Lower leg skin (tissue), 3 donors: ENCODE results near the gene PNMA5.

ENCODE experiments used
- CTCF ChIP-seq, 3 donors: fragments of 450-650 bp; IDR thresholded peaks; one replicate each; pipeline ENCODE4 v1.5.1; 2016; ENCODE audit warnings: antibody characterized with exemption in 3 of 3, mild to moderate bottlenecking in 3 of 3, moderate library complexity in 2 of 3
- POLR2A ChIP-seq, 2 donors: fragments of 450-650 bp; IDR thresholded peaks; one replicate each; pipeline ENCODE4 v1.6.1; 2016 to 2017; ENCODE audit warnings: antibody characterized with exemption in 2 of 2, mild to moderate bottlenecking in 1 of 2, moderate library complexity in 1 of 2

DNA sequence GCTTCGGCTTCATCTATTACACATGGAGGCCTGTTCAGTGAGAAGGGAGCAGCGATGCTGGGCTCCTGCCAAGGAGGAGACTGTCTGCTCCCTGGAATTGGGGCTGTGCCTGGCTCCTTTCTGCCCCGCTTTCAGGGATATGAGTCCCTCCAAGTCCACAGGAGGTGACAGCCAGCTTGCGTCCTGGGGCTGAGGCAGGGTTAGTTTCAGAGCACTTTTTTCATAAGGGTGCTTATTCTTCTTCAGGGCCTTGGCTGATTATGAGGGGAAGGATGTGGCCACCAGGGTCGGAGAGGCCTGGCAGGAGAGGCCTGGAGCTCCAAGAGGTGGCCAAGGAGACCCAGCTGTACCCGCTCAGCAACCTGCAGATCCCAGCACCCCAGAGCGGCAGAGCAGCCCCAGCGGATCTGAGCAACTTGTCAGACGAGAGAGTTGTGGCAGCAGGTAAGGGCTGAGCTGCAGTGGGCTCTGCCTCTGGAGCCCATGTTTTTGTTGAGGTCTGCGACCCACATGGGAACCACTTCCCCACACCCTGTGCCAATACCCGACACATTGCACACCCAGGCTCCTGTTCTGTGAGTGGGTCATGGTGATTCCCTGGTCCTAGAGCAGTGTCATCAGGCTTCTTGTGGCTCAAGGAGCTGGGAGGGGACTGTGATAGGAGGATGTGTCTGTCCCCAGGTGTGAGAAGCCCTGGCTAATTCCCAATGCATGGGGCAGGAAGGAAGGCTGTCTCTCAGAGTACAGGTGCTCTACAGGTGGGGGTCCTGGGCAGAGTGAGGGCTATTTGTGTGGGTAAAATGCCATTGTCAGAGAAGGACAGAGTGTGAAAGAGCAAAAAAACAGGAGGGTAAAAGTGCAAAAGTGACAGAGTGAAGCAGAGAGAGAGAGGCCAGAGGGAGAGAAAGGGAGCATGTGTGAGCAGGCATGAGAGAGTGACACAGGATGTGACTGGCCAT lies 48.6 kb downstream of the PNMA5 start:
- TF ChIP-seq POLR2A (IDR thresholded peaks at IDR 0.05) (no peak), CTCF (IDR thresholded peaks at IDR 0.05) (no peak)
